Neural progenitor cell (in vitro differentiated cells): ENCODE data around the gene DEAF1.

Experiments used
- CTCF ChIP-seq: fragments of 200-600 bp; sonication (generic); IDR thresholded peaks from 2 replicates; pipeline ENCODE4 v1.5.1; 2017; ENCODE audit warnings: antibody characterized with exemption, mild to moderate bottlenecking
- EZH2 ChIP-seq: fragments of 200-600 bp; sonication (generic); IDR thresholded peaks from 2 replicates; pipeline ENCODE4 v1.6.1; 2017; ENCODE audit warnings: antibody characterized with exemption, mild to moderate bottlenecking, moderate library complexity
- EZH2phosphoT487 ChIP-seq: fragments of 200-600 bp; sonication (generic); IDR thresholded peaks from 2 replicates; pipeline ENCODE4 v1.6.1; 2017; ENCODE audit warnings: antibody characterized with exemption

DNA sequence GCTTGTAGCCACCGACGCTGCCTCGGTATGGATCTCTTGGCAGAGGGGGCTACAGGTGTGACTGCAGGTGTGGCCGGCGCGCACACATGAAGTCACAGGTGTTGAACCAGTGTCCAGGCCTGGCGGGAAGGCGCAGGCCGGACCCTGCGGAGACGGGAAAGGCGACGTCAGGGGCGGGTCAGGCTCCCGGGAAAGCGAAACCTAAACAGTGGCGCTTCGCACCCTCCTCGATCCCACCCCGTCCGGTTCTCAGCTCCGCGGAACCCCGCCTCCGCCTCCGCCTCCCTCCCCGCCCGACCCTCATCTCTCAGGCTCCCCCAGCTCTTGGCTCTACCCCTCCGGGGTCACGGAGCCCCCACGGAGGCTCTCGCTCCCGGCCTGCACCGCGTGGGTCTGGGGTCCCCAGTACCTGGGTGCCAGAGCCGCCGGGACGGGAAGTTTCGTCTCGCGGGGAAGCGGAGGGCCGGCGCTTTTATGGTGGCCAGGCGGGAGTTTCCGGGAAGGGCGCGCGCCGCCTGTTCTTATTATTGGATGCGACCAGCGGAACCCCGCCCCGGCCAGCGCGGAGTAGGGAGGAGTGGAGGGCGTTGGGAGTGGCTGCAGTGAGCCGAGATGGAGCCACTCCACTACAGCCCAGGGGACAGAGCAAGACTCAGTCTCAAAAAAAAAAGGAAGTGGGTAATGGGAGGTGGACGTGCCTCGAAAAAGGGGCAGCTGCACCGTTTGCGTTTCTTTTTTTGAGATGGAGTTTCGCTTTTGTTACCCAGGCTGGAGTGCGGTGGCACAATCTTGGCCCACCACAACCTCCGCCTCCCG, 79.3 kb downstream of the DEAF1 start, which contains the start of gene IRF7:
- TF ChIP-seq EZH2 = no peak
- no peak for TF ChIP-seq CTCF
- no peak for TF ChIP-seq EZH2phosphoT487
